Measurements from ENCODE around the gene YIPF3. TPM values are rescaled to one million over a fixed set of nuclear protein-coding genes. Genes with fewer than 3 reads are reported as not detected.
"Not testable (repeated sequence)": the region's sequence is repeated elsewhere in the genome, so short reads cannot be mapped to it uniquely, and the experiment has no call there.

YIPF3 gene
- total RNA-seq, result 10 to 100 TPM; 55.6 to 97.9 (median 73.5) TPM

GRCh38 chr6:43516697-43517504 is at the start of gene YIPF3, which contains the start of gene POLR1C:
Gene YIPF3 (minus strand): TSS chr6:43516926. CDS start chr6:43516807, 119 bp downstream.
Gene POLR1C (plus strand): TSS chr6:43517089. CDS start chr6:43517110, 21 bp downstream.
- intact Hi-C loops (cut with DNase I; ENCODE audit: low total_unique reads), result loop anchor here (2.0 to 5.0 kb wide), 2 partner anchors 90 to 335 kb away; partner anchors contain the start of genes ABCC10 and CUL9
- H3K4me1 ChIP-seq, result peaks cover 28 to 32% of the 10 kb centered on the region in 2 donors

GRCh38 chr6:43559328-43559727 is 42.6 kb upstream of the YIPF3 start:
- Histone ChIP-seq H3K4me3 (no peak overlapping the region), H3K27me3 (no peaks in the 10 kb centered on the region), H3K36me3 (peaks cover 5 to 98% of the 10 kb centered on the region in 2 donors), H3K4me1 (no peaks in the 10 kb centered on the region), H3K27ac (no peak overlapping the region), H3K9me3 (no peaks in the 10 kb centered on the region)
- no peak for ATAC-seq
- DNase-seq, result no peak
- no peak for TF ChIP-seq POLR2A (IDR thresholded peaks at IDR 0.05)
- intact Hi-C loops (cut with DNase I; ENCODE audit: low total_unique reads) (no loop called here), in situ Hi-C loops (cut with MboI; ENCODE audit: low sequenced_read_pairs in 4 of 4) (loop anchor here in 2 of 4 donors (25.0 kb wide), 1 partner anchor 922 kb away; no protein-coding TSS in a partner anchor)

More at GRCh38 chr6:43516697-43517504, at the start of gene YIPF3, which contains the start of gene POLR1C:
- TF ChIP-seq, protein P1, sequence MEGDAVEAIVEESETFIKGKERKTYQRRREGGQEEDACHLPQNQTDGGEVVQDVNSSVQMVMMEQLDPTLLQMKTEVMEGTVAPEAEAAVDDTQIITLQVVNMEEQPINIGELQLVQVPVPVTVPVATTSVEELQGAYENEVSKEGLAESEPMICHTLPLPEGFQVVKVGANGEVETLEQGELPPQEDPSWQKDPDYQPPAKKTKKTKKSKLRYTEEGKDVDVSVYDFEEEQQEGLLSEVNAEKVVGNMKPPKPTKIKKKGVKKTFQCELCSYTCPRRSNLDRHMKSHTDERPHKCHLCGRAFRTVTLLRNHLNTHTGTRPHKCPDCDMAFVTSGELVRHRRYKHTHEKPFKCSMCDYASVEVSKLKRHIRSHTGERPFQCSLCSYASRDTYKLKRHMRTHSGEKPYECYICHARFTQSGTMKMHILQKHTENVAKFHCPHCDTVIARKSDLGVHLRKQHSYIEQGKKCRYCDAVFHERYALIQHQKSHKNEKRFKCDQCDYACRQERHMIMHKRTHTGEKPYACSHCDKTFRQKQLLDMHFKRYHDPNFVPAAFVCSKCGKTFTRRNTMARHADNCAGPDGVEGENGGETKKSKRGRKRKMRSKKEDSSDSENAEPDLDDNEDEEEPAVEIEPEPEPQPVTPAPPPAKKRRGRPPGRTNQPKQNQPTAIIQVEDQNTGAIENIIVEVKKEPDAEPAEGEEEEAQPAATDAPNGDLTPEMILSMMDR (IDR thresholded peaks at IDR 0.05 in 4 of 5, conservative IDR thresholded peaks at IDR 0.05 in 1 of 5), result no peak
- peak; percentile 70 to 74 for TF ChIP-seq POLR2A (IDR thresholded peaks at IDR 0.05)
- in situ Hi-C loops (cut with MboI; ENCODE audit: low sequenced_read_pairs in 4 of 4), result loop anchor here in 1 of 4 donors (25.0 kb wide), 1 partner anchor 280 kb away; the partner anchor contains the start of genes DNPH1 and TTBK1
- H3K27me3 ChIP-seq, result no peaks in the 10 kb centered on the region
- peaks cover 0 to 67% of the 10 kb centered on the region in 2 donors for H3K36me3 ChIP-seq
- ATAC-seq (peak; percentile 98 to 99), DNase-seq (peak; percentile 98)
- H3K9me3 ChIP-seq, result no peaks in the 10 kb centered on the region
- peak within 1 kb of the TSS; percentile 88 to 98 (median 90) for H3K27ac ChIP-seq
- H3K4me3 ChIP-seq, result peak within 1 kb of the TSS; percentile 74 to 97 (median 87)

- intact Hi-C loops (cut with DNase I; ENCODE audit: low total_unique reads); H3K9me3 ChIP-seq; H3K4me3 ChIP-seq; H3K27ac ChIP-seq; DNase-seq; H3K4me1 ChIP-seq; H3K27me3 ChIP-seq; ATAC-seq: not testable (repeated sequence)
- in situ Hi-C loops (cut with MboI; ENCODE audit: low sequenced_read_pairs in 4 of 4), result loop anchor here in 2 of 4 donors (25.0 kb wide), 1 partner anchor 920 kb away; no protein-coding TSS in a partner anchor
- H3K36me3 ChIP-seq, result peaks cover 5 to 98% of the 10 kb centered on the region in 2 donors
Measured at GRCh38 chr6:43557620-43558019, 40.9 kb upstream of the YIPF3 start.

- no peak for ATAC-seq
- Histone ChIP-seq H3K9me3 (no peaks in the 10 kb centered on the region), H3K4me1 (no peaks in the 10 kb centered on the region), H3K27ac (no peak overlapping the region), H3K27me3 (no peaks in the 10 kb centered on the region), H3K4me3 (no peak overlapping the region), H3K36me3 (peaks cover 0 to 96% of the 10 kb centered on the region in 2 donors)
- intact Hi-C loops (cut with DNase I; ENCODE audit: low total_unique reads), result no loop called here
- TF ChIP-seq POLR2A (IDR thresholded peaks at IDR 0.05), result no peak
- TF ChIP-seq, protein P1 (IDR thresholded peaks at IDR 0.05 in 4 of 5, conservative IDR thresholded peaks at IDR 0.05 in 1 of 5), result no peak
- in situ Hi-C loops (cut with MboI; ENCODE audit: low sequenced_read_pairs in 4 of 4), result no loop called here
- no peak for DNase-seq
Measured at GRCh38 chr6:43547222-43547621, 30.5 kb upstream of the YIPF3 start.

DNA sequence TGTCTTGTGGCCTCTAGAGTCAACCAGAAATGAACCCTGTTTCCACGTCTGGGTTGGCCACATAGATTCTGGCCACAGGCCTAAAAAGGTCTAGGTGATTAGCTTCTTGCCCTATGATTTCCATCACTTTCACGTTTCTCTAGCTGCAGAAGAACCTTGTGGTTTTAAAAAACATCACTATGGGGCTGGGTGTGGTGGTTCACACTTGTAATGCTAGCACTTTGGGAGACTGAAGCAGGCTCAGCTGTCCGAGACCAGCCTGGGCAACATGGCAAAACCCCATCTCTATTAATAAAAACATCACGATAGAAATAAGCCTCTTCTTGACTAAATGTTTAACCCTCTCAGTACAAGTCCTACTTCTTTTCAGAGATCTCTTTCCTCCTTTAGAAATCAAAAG is 27.7 kb upstream of the YIPF3 start:
- TF ChIP-seq, protein P1 (IDR thresholded peaks at IDR 0.05 in 4 of 5, conservative IDR thresholded peaks at IDR 0.05 in 1 of 5), result no peak
- TF ChIP-seq POLR2A (IDR thresholded peaks at IDR 0.05), result no peak
- intact Hi-C loops (cut with DNase I; ENCODE audit: low total_unique reads), result no loop called here
- ATAC-seq, result no peak

More for the DNA sequence above, 27.7 kb upstream of the YIPF3 start:
- DNase-seq, result no peak
- peaks cover 0 to 95% of the 10 kb centered on the region in 2 donors for H3K36me3 ChIP-seq
- H3K4me1 ChIP-seq, result no peaks in the 10 kb centered on the region
- H3K4me3 ChIP-seq, result no peak overlapping the region
- H3K9me3 ChIP-seq, result no peaks in the 10 kb centered on the region
- in situ Hi-C loops (cut with MboI; ENCODE audit: low sequenced_read_pairs in 4 of 4), result no loop called here
- no peak overlapping the region for H3K27ac ChIP-seq
- H3K27me3 ChIP-seq, result no peaks in the 10 kb centered on the region

Measured in gastrocnemius medialis (tissue), 4 donors.